ENCODE results near the gene NXPE1.

NXPE1 gene

GRCh38 chr11:114594703-114595102 lies 35.0 kb upstream of the NXPE1 start:
- Mint-ChIP-seq H3K9me3 (no peaks in the 10 kb centered on the region), H3K27ac (no peak overlapping the region)
- intact Hi-C loops (cut with micrococcal nuclease) = no loop called here

DNA sequence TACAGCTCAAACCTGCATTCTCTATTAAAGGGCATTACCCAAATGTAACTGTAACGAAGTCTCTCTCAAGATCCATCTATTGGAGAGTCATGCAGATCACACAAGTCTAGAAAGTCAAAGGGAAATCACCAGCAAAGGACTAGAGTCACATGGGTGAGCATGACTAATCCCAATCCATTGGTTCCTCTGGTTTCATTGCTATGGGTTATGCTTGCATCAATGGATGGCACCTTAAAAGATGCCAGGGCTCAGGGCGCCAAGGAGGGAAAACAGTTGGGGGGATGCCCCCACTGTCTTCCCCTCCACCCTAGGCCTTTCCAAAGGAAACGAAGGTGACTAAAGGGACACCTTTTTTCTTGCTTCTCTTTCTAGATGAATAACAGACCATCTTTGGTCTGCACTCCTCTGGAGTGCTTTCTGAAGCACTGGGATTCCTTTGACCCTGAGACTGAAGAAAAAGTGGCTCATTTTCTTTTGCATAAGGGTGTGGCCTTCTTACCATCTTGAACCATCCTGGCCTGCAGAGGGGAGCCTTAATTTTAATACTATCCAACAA lies 27.8 kb upstream of the NXPE1 start:
- H3K27me3 Mint-ChIP-seq = no peaks in the 10 kb centered on the region
- H3K4me1 Mint-ChIP-seq (ENCODE audit: low read depth) = no peaks in the 10 kb centered on the region
- no peaks in the 10 kb centered on the region for H3K36me3 Mint-ChIP-seq (ENCODE audit: low read depth)
- intact Hi-C loops (cut with micrococcal nuclease) = no loop called here
- H3K4me3 Mint-ChIP-seq = no peak overlapping the region
- peaks cover 60% of the 10 kb centered on the region for H3K9me3 Mint-ChIP-seq
- no peak overlapping the region for H3K27ac Mint-ChIP-seq

More at GRCh38 chr11:114594703-114595102, 35.0 kb upstream of the NXPE1 start:
- Mint-ChIP-seq H3K4me3 (no peak overlapping the region), H3K4me1 (ENCODE audit: low read depth) (no peaks in the 10 kb centered on the region), H3K27me3 (no peaks in the 10 kb centered on the region), H3K36me3 (ENCODE audit: low read depth) (no peaks in the 10 kb centered on the region)

GRCh38 chr11:114586797-114587196 lies 27.1 kb upstream of the NXPE1 start:
- H3K4me3 Mint-ChIP-seq = no peak overlapping the region
- no peaks in the 10 kb centered on the region for H3K36me3 Mint-ChIP-seq (ENCODE audit: low read depth)
- H3K4me1 Mint-ChIP-seq (ENCODE audit: low read depth) = no peaks in the 10 kb centered on the region
- intact Hi-C loops (cut with micrococcal nuclease) = no loop called here
- no peaks in the 10 kb centered on the region for H3K27me3 Mint-ChIP-seq
- no peak overlapping the region for H3K27ac Mint-ChIP-seq
- peaks cover 63% of the 10 kb centered on the region for H3K9me3 Mint-ChIP-seq

DNA sequence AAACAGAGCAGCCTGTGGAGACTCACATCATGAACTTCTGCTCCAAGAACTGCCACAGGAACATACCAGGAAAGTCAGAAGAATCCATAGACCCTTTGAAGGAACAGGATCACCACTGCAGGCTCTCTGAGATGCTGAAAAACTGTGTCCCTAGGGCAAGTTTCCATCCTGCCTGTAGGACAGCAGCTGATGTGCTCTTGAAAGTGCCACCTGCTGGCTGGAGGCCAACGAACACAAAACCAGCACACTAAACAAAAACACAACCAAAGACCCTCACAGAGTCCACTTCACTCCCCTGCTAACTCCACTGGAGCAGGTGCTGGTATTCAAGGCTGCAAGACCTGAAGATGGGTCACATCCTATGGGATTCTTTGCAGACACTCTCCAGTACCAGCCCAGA lies 12.0 kb upstream of the NXPE1 start:
- Mint-ChIP-seq H3K27me3 (no peaks in the 10 kb centered on the region), H3K9me3 (no peaks in the 10 kb centered on the region), H3K4me3 (no peak overlapping the region), H3K27ac (no peak overlapping the region), H3K36me3 (ENCODE audit: low read depth) (no peaks in the 10 kb centered on the region), H3K4me1 (ENCODE audit: low read depth) (no peaks in the 10 kb centered on the region)
- intact Hi-C loops (cut with micrococcal nuclease) = no loop called here

- intact Hi-C loops (cut with micrococcal nuclease) = no loop called here
- no peaks in the 10 kb centered on the region for H3K4me1 Mint-ChIP-seq (ENCODE audit: low read depth)
Observed at GRCh38 chr11:114569801-114570200, 10.1 kb upstream of the NXPE1 start.

GRCh38 chr11:114566276-114566675 lies 6.6 kb upstream of the NXPE1 start:
- H3K36me3 Mint-ChIP-seq (ENCODE audit: low read depth) = no peaks in the 10 kb centered on the region
- H3K4me1 Mint-ChIP-seq (ENCODE audit: low read depth) = no peaks in the 10 kb centered on the region
- H3K9me3 Mint-ChIP-seq = no peaks in the 10 kb centered on the region
- no peaks in the 10 kb centered on the region for H3K27me3 Mint-ChIP-seq
- no peak overlapping the region for H3K4me3 Mint-ChIP-seq
- no peak overlapping the region for H3K27ac Mint-ChIP-seq
- intact Hi-C loops (cut with micrococcal nuclease) = no loop called here

More at GRCh38 chr11:114569801-114570200, 10.1 kb upstream of the NXPE1 start:
- Mint-ChIP-seq H3K27ac (no peak overlapping the region), H3K27me3 (no peaks in the 10 kb centered on the region), H3K9me3 (no peaks in the 10 kb centered on the region), H3K36me3 (ENCODE audit: low read depth) (no peaks in the 10 kb centered on the region), H3K4me3 (no peak overlapping the region)

DNA sequence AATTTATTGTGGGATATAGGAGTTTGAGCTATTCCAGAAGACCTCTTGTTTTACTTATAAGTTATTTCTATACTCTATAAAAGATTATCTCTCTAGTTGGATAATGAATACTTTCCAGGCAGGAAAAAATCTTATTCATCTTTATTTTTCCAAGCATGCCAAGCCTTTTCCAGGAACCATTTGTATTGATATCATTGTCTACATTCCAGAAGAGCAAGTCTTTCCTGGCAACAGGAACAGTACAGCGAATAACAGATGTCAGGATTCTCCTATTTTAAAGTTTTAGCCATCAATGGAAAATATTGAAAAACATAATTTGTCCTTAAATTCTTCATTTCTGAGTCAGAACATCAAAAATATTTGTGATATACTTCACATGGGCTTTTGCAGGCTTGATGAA lies 5.2 kb upstream of the NXPE1 start:
- intact Hi-C loops (cut with micrococcal nuclease) = no loop called here
- H3K27ac Mint-ChIP-seq = no peak overlapping the region
- H3K27me3 Mint-ChIP-seq = no peaks in the 10 kb centered on the region
- H3K4me3 Mint-ChIP-seq = no peak overlapping the region
- H3K4me1 Mint-ChIP-seq (ENCODE audit: low read depth) = no peaks in the 10 kb centered on the region
- no peaks in the 10 kb centered on the region for H3K9me3 Mint-ChIP-seq
- no peaks in the 10 kb centered on the region for H3K36me3 Mint-ChIP-seq (ENCODE audit: low read depth)

GRCh38 chr11:114563077-114563476 lies 3.4 kb upstream of the NXPE1 start:
- Mint-ChIP-seq H3K27ac (no peak overlapping the region), H3K4me3 (no peak overlapping the region), H3K36me3 (ENCODE audit: low read depth) (no peaks in the 10 kb centered on the region), H3K4me1 (ENCODE audit: low read depth) (no peaks in the 10 kb centered on the region), H3K27me3 (no peaks in the 10 kb centered on the region), H3K9me3 (no peaks in the 10 kb centered on the region)
- intact Hi-C loops (cut with micrococcal nuclease) = no loop called here

DNA sequence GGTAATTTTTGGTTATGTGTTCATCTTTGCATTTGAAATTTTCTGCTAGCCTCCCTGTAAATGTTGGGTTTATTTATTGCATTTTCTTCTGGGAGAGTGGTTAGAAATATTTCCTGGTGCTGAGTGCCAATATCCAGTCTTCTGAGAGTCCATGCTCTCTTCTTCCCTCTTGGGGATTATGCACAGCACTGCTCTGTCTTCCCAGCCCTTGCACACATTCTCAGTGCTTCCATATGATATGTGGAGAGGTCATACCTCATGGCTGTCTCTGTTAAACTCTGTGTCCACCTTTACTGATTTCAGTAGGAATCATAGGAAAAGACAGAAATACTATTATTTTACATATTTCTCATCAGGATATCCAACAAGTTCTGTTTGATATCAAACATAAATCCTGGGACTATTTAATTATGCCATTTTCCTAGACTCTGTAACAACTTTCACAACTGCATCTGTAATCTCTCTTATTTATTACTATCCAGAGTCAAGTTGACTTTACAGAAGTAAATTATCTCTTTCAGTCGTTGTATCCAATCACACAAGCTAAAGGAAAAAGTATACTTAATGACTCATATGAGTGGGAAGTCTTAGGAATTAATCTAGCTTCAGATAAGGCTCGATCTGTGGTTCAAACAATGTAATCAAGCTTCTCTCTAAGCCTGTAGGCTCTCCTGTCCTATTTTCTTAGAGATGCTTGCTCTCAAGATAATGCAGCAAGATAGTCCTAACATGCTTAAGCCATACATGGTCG lies 2.7 kb upstream of the NXPE1 start:
- no peaks in the 10 kb centered on the region for H3K36me3 Mint-ChIP-seq (ENCODE audit: low read depth)
- H3K9me3 Mint-ChIP-seq = no peaks in the 10 kb centered on the region
- intact Hi-C loops (cut with micrococcal nuclease) = no loop called here
- H3K4me3 Mint-ChIP-seq = no peak overlapping the region
- no peak overlapping the region for H3K27ac Mint-ChIP-seq
- no peaks in the 10 kb centered on the region for H3K27me3 Mint-ChIP-seq
- no peaks in the 10 kb centered on the region for H3K4me1 Mint-ChIP-seq (ENCODE audit: low read depth)

GRCh38 chr11:114556135-114556534 lies 3.5 kb downstream of the NXPE1 start:
- Mint-ChIP-seq H3K36me3 (ENCODE audit: low read depth) (no peaks in the 10 kb centered on the region), H3K9me3 (no peaks in the 10 kb centered on the region), H3K4me3 (no peak overlapping the region), H3K27ac (no peak overlapping the region), H3K27me3 (no peaks in the 10 kb centered on the region), H3K4me1 (ENCODE audit: low read depth) (no peaks in the 10 kb centered on the region)
- intact Hi-C loops (cut with micrococcal nuclease) = no loop called here

GRCh38 chr11:114553642-114554041 lies 6.0 kb downstream of the NXPE1 start:
- Mint-ChIP-seq H3K4me3 (no peak overlapping the region), H3K9me3 (no peaks in the 10 kb centered on the region), H3K36me3 (ENCODE audit: low read depth) (no peaks in the 10 kb centered on the region), H3K27me3 (no peaks in the 10 kb centered on the region), H3K27ac (no peak overlapping the region), H3K4me1 (ENCODE audit: low read depth) (no peaks in the 10 kb centered on the region)
- intact Hi-C loops (cut with micrococcal nuclease) = no loop called here

- Mint-ChIP-seq H3K36me3 (ENCODE audit: low read depth) (no peaks in the 10 kb centered on the region), H3K9me3 (no peaks in the 10 kb centered on the region), H3K27me3 (no peaks in the 10 kb centered on the region), H3K4me3 (no peak overlapping the region), H3K4me1 (ENCODE audit: low read depth) (no peaks in the 10 kb centered on the region), H3K27ac (no peak overlapping the region)
- intact Hi-C loops (cut with micrococcal nuclease) = no loop called here
Observed at GRCh38 chr11:114551060-114551459, 8.6 kb downstream of the NXPE1 start.

GRCh38 chr11:114525682-114526081 lies 34.0 kb downstream of the NXPE1 start:
- Mint-ChIP-seq H3K27me3 (no peaks in the 10 kb centered on the region), H3K4me3 (no peak overlapping the region), H3K36me3 (ENCODE audit: low read depth) (no peaks in the 10 kb centered on the region), H3K27ac (no peak overlapping the region), H3K4me1 (ENCODE audit: low read depth) (no peaks in the 10 kb centered on the region), H3K9me3 (peaks cover 13% of the 10 kb centered on the region)
- intact Hi-C loops (cut with micrococcal nuclease) = no loop called here

- H3K27me3 Mint-ChIP-seq = no peaks in the 10 kb centered on the region
- H3K4me3 Mint-ChIP-seq = no peak overlapping the region
- intact Hi-C loops (cut with micrococcal nuclease) = no loop called here
- H3K36me3 Mint-ChIP-seq (ENCODE audit: low read depth) = no peaks in the 10 kb centered on the region
- H3K4me1 Mint-ChIP-seq (ENCODE audit: low read depth) = no peaks in the 10 kb centered on the region
- H3K9me3 Mint-ChIP-seq = peaks cover 8% of the 10 kb centered on the region
- H3K27ac Mint-ChIP-seq = no peak overlapping the region
Observed at GRCh38 chr11:114524122-114524521, 35.6 kb downstream of the NXPE1 start.

DNA sequence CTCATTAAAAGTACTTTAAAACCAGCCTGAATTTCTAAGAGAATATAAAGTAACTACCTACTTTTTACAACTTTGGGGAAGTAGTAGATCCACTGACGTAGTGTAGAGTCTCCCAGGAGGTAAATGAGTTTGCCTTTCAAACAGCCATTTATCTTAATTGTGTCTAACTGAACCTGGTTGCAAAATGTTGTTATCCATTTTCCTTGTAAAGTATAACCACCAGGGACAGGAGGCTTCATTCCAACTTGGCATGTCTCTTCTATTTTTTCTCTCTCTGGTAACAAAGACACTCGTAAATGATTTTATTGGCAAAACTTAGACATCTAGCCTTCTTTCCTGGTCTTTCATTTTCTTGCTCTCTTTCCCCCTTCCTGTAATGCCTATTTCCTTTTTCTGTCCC lies 36.9 kb downstream of the NXPE1 start:
- intact Hi-C loops (cut with micrococcal nuclease) = no loop called here
- H3K4me3 Mint-ChIP-seq = no peak overlapping the region
- H3K27ac Mint-ChIP-seq = no peak overlapping the region
- no peaks in the 10 kb centered on the region for H3K36me3 Mint-ChIP-seq (ENCODE audit: low read depth)
- H3K4me1 Mint-ChIP-seq (ENCODE audit: low read depth) = no peaks in the 10 kb centered on the region
- no peaks in the 10 kb centered on the region for H3K9me3 Mint-ChIP-seq
- no peaks in the 10 kb centered on the region for H3K27me3 Mint-ChIP-seq
